ENCODE results near the gene CLCA1. TPM values are rescaled to one million over a fixed set of nuclear protein-coding genes. Genes with fewer than 3 reads are reported as not detected.
A peak's percentile ranks its signal among the peaks of the same experiment; 100 is the strongest.

The CLCA1 gene
- total RNA-seq, 1 donor from 2014 or later: not detected

- H3K36me3 ChIP-seq (ENCODE audit: insufficient read depth, low read length): no peaks in the 10 kb centered on the region
- H3K9ac ChIP-seq (ENCODE audit: low read length): peak overlapping the region; percentile 30
- H3K9me3 Mint-ChIP-seq (ENCODE audit: unreplicated experiment): no peaks in the 10 kb centered on the region
- H3K9me3 ChIP-seq (ENCODE audit: insufficient read depth, low read depth, low read length): no peaks in the 10 kb centered on the region
- H3K36me3 Mint-ChIP-seq (ENCODE audit: low read depth, unreplicated experiment): no peaks in the 10 kb centered on the region
- peak overlapping the region; percentile 35 for H3K4me2 ChIP-seq (ENCODE audit: low read length)
- H3K79me2 ChIP-seq (ENCODE audit: insufficient read depth, low read length): no peaks in the 10 kb centered on the region
- FAIRE-seq (peak; percentile 17), DNase-seq (ENCODE audit: low read depth) (peak; percentile 71)
- no peaks in the 10 kb centered on the region for H4K20me1 ChIP-seq (ENCODE audit: insufficient read depth, low read length)
- no peaks in the 10 kb centered on the region for H3K27me3 ChIP-seq (ENCODE audit: insufficient read depth, low read length)
- H2AFZ ChIP-seq (ENCODE audit: low read depth, low read length): peak overlapping the region; percentile 29
- peaks cover 12% of the 10 kb centered on the region for H3K4me1 ChIP-seq (ENCODE audit: insufficient read depth, low read length)
- no peak overlapping the region for H3K4me3 ChIP-seq (ENCODE audit: insufficient read depth, low read depth, low read length)
- peaks cover 10% of the 10 kb centered on the region for H3K27me3 Mint-ChIP-seq (ENCODE audit: low read depth, unreplicated experiment)
- H3K27ac ChIP-seq (ENCODE audit: low read depth, low read length): peak overlapping the region; percentile 58
- peaks cover 3% of the 10 kb centered on the region for H3K4me1 Mint-ChIP-seq (ENCODE audit: low read depth, unreplicated experiment)
- H3K4me3 Mint-ChIP-seq (ENCODE audit: unreplicated experiment): no peak overlapping the region
- no peak for TF ChIP-seq EZH2 (IDR thresholded peaks at IDR 0.05; ENCODE audit: insufficient read depth, low read length)
- TF ChIP-seq, protein P1, sequence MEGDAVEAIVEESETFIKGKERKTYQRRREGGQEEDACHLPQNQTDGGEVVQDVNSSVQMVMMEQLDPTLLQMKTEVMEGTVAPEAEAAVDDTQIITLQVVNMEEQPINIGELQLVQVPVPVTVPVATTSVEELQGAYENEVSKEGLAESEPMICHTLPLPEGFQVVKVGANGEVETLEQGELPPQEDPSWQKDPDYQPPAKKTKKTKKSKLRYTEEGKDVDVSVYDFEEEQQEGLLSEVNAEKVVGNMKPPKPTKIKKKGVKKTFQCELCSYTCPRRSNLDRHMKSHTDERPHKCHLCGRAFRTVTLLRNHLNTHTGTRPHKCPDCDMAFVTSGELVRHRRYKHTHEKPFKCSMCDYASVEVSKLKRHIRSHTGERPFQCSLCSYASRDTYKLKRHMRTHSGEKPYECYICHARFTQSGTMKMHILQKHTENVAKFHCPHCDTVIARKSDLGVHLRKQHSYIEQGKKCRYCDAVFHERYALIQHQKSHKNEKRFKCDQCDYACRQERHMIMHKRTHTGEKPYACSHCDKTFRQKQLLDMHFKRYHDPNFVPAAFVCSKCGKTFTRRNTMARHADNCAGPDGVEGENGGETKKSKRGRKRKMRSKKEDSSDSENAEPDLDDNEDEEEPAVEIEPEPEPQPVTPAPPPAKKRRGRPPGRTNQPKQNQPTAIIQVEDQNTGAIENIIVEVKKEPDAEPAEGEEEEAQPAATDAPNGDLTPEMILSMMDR (IDR thresholded peaks at IDR 0.05; ENCODE audit: insufficient read depth, low read depth, low read length): no peak
- no peak overlapping the region for H3K27ac Mint-ChIP-seq (ENCODE audit: unreplicated experiment)
These were observed 18.5 kb downstream of the CLCA1 start for GRCh38 chr1:86487131-86487810.

DNA sequence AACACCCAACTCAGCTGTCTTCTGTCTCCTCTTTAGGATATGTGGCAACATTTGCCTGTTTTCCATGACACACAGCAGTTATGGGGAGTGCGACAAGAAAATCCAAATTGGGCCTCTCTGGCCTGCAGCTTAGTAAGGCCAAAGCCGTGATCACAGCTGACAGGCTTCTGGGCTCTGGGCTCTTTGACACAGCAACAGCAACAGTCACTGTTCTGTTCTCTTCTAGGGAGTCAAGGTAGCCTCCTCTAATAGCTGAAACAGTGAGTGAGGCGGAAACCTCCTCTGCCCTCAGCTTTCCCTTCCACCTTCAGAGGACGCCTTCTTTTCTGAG lies 19.0 kb downstream of the CLCA1 start:
- Histone ChIP-seq H3K27me3 (ENCODE audit: insufficient read depth, low read length) (no peaks in the 10 kb centered on the region), H3K4me3 (ENCODE audit: insufficient read depth, low read depth, low read length) (no peak overlapping the region), H4K20me1 (ENCODE audit: insufficient read depth, low read length) (no peaks in the 10 kb centered on the region), H3K4me1 (ENCODE audit: insufficient read depth, low read length) (peaks cover 12% of the 10 kb centered on the region), H3K9ac (ENCODE audit: low read length) (peak overlapping the region; percentile 3), H3K27ac (ENCODE audit: low read depth, low read length) (peak overlapping the region; percentile 24), H3K79me2 (ENCODE audit: insufficient read depth, low read length) (no peaks in the 10 kb centered on the region), H3K36me3 (ENCODE audit: insufficient read depth, low read length) (no peaks in the 10 kb centered on the region), H3K9me3 (ENCODE audit: insufficient read depth, low read depth, low read length) (no peaks in the 10 kb centered on the region), H3K4me2 (ENCODE audit: low read length) (peak overlapping the region; percentile 35), H2AFZ (ENCODE audit: low read depth, low read length) (peak overlapping the region; percentile 29)
- Mint-ChIP-seq H3K9me3 (ENCODE audit: unreplicated experiment) (no peaks in the 10 kb centered on the region), H3K36me3 (ENCODE audit: low read depth, unreplicated experiment) (no peaks in the 10 kb centered on the region), H3K27me3 (ENCODE audit: low read depth, unreplicated experiment) (peaks cover 10% of the 10 kb centered on the region), H3K4me1 (ENCODE audit: low read depth, unreplicated experiment) (peaks cover 3% of the 10 kb centered on the region), H3K27ac (ENCODE audit: unreplicated experiment) (no peak overlapping the region), H3K4me3 (ENCODE audit: unreplicated experiment) (no peak overlapping the region)
- FAIRE-seq (no peak), DNase-seq (ENCODE audit: low read depth) (no peak)
- no peak for TF ChIP-seq EZH2 (IDR thresholded peaks at IDR 0.05; ENCODE audit: insufficient read depth, low read length)
- TF ChIP-seq, protein P1 (IDR thresholded peaks at IDR 0.05; ENCODE audit: insufficient read depth, low read depth, low read length): no peak

- H3K27ac Mint-ChIP-seq (ENCODE audit: unreplicated experiment): no peak overlapping the region
These were observed 20.6 kb downstream of the CLCA1 start for GRCh38 chr1:86489242-86489878.

More at GRCh38 chr1:86489242-86489878, 20.6 kb downstream of the CLCA1 start:
- peaks cover 3% of the 10 kb centered on the region for H3K4me1 Mint-ChIP-seq (ENCODE audit: low read depth, unreplicated experiment)
- Histone ChIP-seq H3K9ac (ENCODE audit: low read length) (no peak overlapping the region), H3K4me3 (ENCODE audit: insufficient read depth, low read depth, low read length) (no peak overlapping the region), H3K27ac (ENCODE audit: low read depth, low read length) (no peak overlapping the region), H3K79me2 (ENCODE audit: insufficient read depth, low read length) (no peaks in the 10 kb centered on the region), H3K27me3 (ENCODE audit: insufficient read depth, low read length) (no peaks in the 10 kb centered on the region), H3K36me3 (ENCODE audit: insufficient read depth, low read length) (no peaks in the 10 kb centered on the region), H4K20me1 (ENCODE audit: insufficient read depth, low read length) (no peaks in the 10 kb centered on the region), H3K4me1 (ENCODE audit: insufficient read depth, low read length) (peaks cover 12% of the 10 kb centered on the region), H3K4me2 (ENCODE audit: low read length) (no peak overlapping the region), H2AFZ (ENCODE audit: low read depth, low read length) (no peak overlapping the region), H3K9me3 (ENCODE audit: insufficient read depth, low read depth, low read length) (no peaks in the 10 kb centered on the region)
- no peaks in the 10 kb centered on the region for H3K36me3 Mint-ChIP-seq (ENCODE audit: low read depth, unreplicated experiment)
- TF ChIP-seq, protein P1 (IDR thresholded peaks at IDR 0.05; ENCODE audit: insufficient read depth, low read depth, low read length): no peak
- no peak for TF ChIP-seq EZH2 (IDR thresholded peaks at IDR 0.05; ENCODE audit: insufficient read depth, low read length)
- no peaks in the 10 kb centered on the region for H3K9me3 Mint-ChIP-seq (ENCODE audit: unreplicated experiment)
- no peak overlapping the region for H3K4me3 Mint-ChIP-seq (ENCODE audit: unreplicated experiment)
- H3K27me3 Mint-ChIP-seq (ENCODE audit: low read depth, unreplicated experiment): peaks cover 10% of the 10 kb centered on the region
- FAIRE-seq (no peak), DNase-seq (ENCODE audit: low read depth) (no peak)

Measured in astrocyte (in vitro differentiated cells and primary cell).